GM18505 (cell line): ENCODE measurements around the gene PRR29.

Experiments
- ATAC-seq: cut with Tn5 transposase; IDR thresholded peaks from one replicate; pipeline ENCODE4 v1.9.1; 2021; ENCODE audit not compliant: unreplicated experiment
- POLR2A ChIP-seq: IDR thresholded peaks from 4 replicates; pipeline ENCODE4 v1.6.1; 2011; ENCODE audit warnings: borderline replicate concordance; ENCODE audit not compliant: insufficient read depth, insufficient read length; ENCODE audit errors: extremely low read depth

PRR29 gene

DNA sequence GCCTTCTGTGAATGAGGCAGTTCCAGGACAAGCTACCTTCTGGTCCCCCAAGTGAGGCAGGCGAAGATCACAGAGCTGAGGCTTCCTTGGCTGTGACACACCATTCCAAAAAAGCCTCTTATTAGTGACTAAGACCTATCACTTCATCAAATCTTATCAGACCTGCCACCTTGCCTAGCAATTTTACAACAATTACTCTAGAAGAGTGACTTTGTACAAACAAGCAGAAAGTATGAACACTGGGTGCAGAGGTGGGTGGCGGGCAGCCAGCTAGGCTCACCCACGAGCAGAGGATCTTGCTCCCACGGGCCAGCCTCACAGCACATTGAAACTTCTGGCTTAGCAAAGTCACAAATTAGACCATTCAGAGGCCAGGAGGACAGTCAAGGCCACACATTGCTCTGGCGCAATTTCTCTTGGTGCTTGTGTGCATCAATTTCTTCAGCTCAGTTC lies 24.5 kb downstream of the PRR29 start:
- no peak for ATAC-seq
- no peak for TF ChIP-seq POLR2A

- TF ChIP-seq POLR2A: no peak
- no peak for ATAC-seq
Measured at GRCh38 chr17:64024215-64024654, 26.1 kb downstream of the PRR29 start.

DNA sequence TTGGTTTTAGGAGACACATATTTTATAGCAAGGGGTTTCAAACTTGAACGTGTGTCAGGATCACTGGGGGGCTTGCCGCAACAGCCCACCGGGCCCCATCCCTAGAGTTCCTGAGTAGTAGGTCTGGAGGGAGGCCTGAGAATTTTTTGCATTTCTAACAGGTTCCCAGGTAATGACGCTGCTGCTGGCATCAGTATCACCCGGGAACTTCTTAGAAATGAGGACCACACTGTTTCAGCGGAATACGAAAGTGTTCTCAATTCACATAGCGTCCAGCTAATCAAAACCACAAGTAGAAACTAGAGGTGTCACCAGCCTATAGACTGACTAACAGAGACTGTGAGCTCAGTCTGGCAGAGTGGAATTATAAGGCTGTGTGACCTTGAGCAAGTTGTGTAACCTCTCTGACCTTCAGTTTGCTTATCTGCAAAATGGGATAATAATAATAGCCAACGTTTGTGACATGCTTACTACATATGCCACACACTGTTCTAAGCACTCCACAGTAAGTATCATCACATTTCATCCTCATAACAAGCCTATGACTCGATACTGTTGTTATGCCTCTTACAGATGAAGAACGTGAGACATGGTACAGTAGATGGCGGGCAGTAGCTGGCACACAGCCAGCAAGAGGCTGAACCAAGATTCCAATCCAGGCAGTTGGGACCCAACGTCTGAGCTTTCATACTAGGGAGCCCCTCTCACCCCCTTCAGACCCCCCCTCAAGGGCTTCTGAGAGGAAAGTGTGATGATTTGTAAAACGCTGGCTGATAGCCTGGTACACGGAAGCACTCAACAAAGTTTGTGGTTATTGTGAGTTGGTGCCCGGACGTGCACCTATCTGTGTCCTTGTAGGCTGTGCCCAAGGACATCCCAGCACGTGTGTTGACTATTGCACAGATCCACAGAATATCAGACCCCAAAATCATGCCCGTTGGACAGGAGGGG lies 26.9 kb downstream of the PRR29 start:
- TF ChIP-seq POLR2A: no peak
- ATAC-seq: no peak

DNA sequence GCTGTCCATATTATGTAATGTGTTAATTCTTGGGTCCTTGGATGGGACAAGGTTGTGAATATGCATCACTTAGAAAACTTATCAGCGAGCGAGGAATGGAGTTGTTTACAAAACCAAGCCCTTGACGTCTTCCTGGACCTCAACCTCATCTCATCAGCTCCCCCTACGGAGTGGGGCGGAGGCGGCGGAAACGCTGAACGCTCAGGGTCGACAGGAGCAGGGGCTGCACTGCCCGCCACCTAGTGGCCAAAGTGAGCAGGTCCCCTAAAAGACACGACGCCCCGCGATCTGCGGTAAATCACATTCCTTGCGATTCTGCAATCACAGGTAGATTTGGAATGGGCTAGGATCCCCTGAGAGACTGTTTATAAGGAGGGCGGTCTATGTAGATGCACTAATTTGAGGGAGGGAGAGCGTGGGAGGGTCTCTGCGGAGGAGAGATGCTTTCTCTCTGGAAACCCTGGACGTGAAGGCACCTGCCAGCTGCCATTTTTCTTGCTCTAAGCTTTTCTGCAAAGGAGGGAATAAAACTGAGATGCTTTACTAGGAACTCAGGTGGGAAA lies 27.7 kb downstream of the PRR29 start:
- ATAC-seq: no peak
- TF ChIP-seq POLR2A: no peak

DNA sequence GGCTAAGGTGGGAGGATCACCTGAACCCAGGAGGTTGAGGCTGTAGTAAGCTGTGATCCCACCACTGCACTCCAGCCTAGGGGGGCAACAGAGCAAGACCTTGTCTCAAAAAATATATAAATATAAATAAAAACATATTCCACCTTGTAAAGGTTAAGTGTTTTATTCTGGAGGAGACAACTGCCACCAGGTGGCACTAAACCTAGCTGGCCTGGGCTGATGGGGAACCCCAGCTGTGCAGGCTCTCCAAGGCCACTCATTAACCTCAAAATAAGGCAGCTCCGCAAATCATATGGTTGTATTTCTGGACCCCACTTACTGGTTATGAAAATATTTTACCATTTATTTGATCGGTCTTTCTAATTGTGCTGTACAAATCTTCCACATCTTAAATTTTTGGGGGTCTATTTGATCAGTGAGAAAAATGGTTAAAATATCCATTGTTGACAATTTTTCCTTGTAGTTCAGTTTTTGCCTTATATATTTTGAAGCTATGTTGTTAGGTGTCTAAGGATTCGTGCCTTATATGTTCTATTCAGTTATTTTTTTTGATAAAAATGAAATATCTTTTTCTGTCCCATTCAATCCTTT lies 30.8 kb downstream of the PRR29 start:
- no peak for TF ChIP-seq POLR2A
- no peak for ATAC-seq

DNA sequence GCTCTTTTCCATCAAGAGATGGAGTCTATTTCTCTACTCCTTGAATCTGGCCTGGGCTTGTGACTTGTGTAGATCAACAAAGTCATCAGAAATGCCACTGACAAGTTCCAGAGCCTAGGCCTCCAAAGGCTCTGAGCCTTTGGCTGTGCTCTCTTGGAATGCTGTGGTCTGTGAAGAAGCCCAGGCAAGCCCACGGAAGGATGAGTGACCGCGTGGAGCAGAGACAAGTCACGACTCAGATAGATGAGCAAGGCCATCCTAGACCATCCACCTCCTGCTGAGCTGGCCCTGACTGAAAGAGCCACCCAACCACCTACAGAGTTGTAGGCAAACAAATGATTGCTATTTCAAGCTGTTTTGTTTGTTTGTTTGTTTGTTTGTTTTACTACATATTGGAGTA lies 33.9 kb downstream of the PRR29 start:
- TF ChIP-seq POLR2A: no peak
- ATAC-seq: no peak

DNA sequence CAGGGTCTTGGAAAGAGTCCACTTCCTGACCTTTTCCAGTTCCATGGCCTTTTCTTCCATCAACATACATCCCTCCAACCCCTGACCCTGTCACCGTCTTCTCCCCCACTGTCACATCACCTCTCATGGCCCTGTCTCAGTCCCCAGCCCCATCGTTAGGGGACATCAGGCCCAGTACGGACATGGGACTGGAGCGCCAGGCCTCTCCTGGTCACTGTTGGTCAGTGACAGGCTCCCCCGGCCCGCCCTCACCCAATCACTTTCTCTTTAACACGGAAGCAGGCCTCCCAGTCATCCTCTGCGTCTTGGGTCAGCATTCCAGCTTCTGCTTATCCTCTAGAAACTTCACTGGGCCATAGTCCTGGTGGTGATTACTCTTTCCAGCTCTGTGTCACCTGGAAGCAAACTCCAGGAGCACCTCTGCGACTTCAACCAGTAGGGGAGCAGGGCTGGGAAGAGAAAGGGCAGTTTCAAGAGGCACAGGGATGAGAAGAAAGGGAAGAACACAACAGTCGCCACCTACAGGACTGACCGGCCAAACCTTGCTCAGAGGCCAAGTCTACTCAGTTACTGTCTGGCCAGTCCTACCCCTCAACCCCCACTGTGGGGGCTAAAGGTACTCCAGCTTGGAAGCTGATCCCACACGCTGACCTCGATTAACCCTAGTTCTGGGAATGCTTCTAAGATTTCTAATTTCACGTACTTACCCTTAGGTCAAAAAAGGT lies 38.2 kb downstream of the PRR29 start:
- ATAC-seq: no peak
- TF ChIP-seq POLR2A: no peak

DNA sequence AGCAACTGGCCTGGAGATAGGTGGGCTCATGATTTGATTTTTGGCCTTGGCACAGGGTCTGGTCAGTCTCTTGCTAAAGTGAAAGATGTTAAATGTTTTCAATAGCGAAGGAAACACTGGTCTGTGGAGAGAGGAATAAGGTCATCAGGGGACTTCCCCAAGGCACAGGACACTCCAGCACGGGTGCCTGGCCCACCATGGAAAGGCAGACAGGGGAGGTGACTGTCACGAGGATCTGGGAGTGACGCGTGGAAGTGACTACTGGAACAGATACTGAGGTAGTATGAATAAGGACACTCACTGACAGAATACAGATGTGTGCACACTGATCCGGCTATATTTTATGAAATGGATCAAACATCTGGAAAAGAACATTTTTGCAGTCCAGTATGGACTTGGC lies 39.0 kb downstream of the PRR29 start:
- ATAC-seq: no peak
- TF ChIP-seq POLR2A: no peak

DNA sequence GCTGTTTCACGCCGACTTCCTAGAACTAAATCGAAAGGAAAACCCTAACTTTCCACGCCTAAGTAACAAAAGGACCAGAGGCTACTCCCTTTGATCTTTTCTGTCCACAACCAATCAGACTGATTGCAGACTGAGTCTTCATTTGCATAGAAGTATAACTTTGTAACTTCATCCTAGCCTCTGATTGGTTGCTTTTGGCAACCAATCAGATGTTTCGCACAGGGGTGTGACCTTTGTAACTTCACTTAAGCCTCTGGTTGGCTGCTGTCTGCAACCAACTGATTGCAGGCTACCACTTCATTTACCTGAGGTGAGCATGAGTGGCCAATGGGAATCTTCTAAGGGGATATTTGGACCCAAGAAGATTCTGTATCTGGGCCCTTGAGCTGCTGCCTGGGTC lies 39.7 kb downstream of the PRR29 start:
- no peak for ATAC-seq
- TF ChIP-seq POLR2A: no peak

- ATAC-seq: no peak
Measured at GRCh38 chr17:64038331-64039105, 40.4 kb downstream of the PRR29 start.

DNA sequence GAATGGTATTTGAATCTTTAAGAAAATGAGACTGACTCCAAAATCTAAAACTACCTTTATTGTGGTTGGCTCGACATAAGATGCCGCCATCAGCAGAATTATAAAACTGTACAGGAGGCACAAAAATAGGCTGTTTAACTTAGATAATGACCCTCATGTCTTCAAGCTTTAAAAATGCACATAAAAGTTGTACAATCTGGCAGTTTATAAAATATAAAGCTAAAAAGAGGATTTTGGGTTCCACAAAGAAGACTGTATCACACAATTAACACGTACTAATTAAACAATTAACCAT lies 40.9 kb downstream of the PRR29 start:
- TF ChIP-seq POLR2A: no peak
- no peak for ATAC-seq

More at GRCh38 chr17:64038331-64039105, 40.4 kb downstream of the PRR29 start:
- no peak for TF ChIP-seq POLR2A

DNA sequence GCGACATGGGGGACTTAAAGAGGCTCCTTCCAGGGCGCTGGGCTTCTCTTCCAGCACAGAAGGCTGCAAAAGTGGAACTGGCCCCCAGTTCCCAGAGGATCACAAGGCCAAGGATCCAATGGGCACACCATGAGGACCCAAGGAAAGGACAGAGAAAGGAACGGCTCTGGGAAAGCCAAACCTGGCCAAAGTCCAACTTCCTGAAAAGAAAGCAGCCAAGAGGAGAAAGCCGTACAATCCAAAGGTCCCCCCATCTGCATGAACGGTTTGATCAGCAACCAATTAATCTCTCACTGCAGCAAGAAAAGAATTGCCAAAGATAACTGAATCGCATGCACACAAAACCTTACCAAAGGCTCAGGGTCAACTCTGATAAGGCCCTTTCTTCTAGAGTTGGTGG lies 42.1 kb downstream of the PRR29 start:
- no peak for TF ChIP-seq POLR2A
- no peak for ATAC-seq

- ATAC-seq: no peak
- no peak for TF ChIP-seq POLR2A
Measured at GRCh38 chr17:64041912-64042311, 43.8 kb downstream of the PRR29 start.
